ENCODE data around the gene MYH11.

MYH11 gene

GRCh38 chr16:15654591-15654990, 202.2 kb downstream of the MYH11 start:
- DNase-seq = no peak

GRCh38 chr16:15653227-15653626, 203.6 kb downstream of the MYH11 start:
- peak; percentile 38 for DNase-seq

Data from NCI-H2029 (cell line).